Vagina (tissue), 2 donors: ENCODE data around the gene AGBL4.

Experiments used
- POLR2A ChIP-seq, 2 donors: fragments of 450-650 bp; IDR thresholded peaks; one replicate each; pipeline ENCODE4 v1.6.1; 2017; ENCODE audit warnings: antibody characterized with exemption in 2 of 2, mild to moderate bottlenecking in 2 of 2, moderate library complexity in 2 of 2
- POLR2AphosphoS5 ChIP-seq, 2 donors: sonication (generic); formaldehyde crosslinking; IDR thresholded peaks; one replicate each; pipeline ENCODE4 v1.9.0; 2017; ENCODE audit warnings: antibody characterized with exemption in 2 of 2, mild to moderate bottlenecking in 2 of 2, low read depth in 1 of 2; ENCODE audit not compliant: insufficient read depth in 1 of 2
- TF ChIP-seq, protein P1 (sequence below), 3 experiments: fragments of 450-650 bp in 2 of 3; fragments of 200-600 bp in 1 of 3; sonication (generic) in 1 of 3; IDR thresholded peaks; one replicate each; pipeline ENCODE4 v1.5.1; 2017 to 2019; ENCODE audit warnings: antibody characterized with exemption in 3 of 3, mild to moderate bottlenecking in 2 of 3, moderate library complexity in 2 of 3

DNA sequence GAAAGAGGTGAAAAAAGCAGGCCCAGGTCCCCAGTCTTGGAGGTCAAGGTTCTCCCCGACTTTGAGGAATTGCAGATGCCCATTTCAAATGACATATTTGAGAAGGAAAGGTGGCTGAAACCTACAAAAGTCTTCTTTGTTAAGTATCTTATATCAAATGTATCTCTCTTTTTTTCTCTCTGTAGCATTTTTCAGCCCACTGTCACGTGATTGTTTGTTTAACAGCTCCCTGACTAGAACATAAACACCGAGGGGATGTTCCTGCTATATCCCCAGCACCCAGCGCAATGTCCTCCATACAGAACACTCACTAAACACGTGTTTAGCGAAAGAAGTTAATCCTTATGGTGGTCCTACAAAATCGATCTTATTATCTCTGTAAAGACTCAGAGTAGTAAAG is 1274.7 kb downstream of the AGBL4 start:
- no peak for TF ChIP-seq POLR2A (IDR thresholded peaks at IDR 0.05)
- TF ChIP-seq, protein P1, sequence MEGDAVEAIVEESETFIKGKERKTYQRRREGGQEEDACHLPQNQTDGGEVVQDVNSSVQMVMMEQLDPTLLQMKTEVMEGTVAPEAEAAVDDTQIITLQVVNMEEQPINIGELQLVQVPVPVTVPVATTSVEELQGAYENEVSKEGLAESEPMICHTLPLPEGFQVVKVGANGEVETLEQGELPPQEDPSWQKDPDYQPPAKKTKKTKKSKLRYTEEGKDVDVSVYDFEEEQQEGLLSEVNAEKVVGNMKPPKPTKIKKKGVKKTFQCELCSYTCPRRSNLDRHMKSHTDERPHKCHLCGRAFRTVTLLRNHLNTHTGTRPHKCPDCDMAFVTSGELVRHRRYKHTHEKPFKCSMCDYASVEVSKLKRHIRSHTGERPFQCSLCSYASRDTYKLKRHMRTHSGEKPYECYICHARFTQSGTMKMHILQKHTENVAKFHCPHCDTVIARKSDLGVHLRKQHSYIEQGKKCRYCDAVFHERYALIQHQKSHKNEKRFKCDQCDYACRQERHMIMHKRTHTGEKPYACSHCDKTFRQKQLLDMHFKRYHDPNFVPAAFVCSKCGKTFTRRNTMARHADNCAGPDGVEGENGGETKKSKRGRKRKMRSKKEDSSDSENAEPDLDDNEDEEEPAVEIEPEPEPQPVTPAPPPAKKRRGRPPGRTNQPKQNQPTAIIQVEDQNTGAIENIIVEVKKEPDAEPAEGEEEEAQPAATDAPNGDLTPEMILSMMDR (IDR thresholded peaks at IDR 0.05) = no peak
- no peak for TF ChIP-seq POLR2AphosphoS5 (IDR thresholded peaks at IDR 0.05; ENCODE audit: insufficient read depth in 1 of 2, low read depth in 1 of 2)
